ENCODE measurements around the gene CELF4. TPM values are rescaled to one million over a fixed set of nuclear protein-coding genes. Genes with fewer than 3 reads are reported as not detected.
A peak's percentile ranks its signal among the peaks of the same experiment; 100 is the strongest.

CELF4 gene
- not detected in 2 replicates for total RNA-seq (2014; rRNA removed; shearing (Covaris generic))

- DNase-seq (ENCODE audit: low spot score) = no peak
Observed at GRCh38 chr18:37565101-37565976, at the start of gene CELF4. Gene CELF4 (minus strand): TSS chr18:37565798.

- no peak for DNase-seq (ENCODE audit: low spot score)
Observed at GRCh38 chr18:37613253-37613565, 47.6 kb upstream of the CELF4 start.

GRCh38 chr18:37612524-37613252 lies 47.1 kb upstream of the CELF4 start:
- no peak for DNase-seq (ENCODE audit: low spot score)

- DNase-seq (ENCODE audit: low spot score) = no peak
Observed at GRCh38 chr18:37611614-37612279, 46.1 kb upstream of the CELF4 start.

GRCh38 chr18:37608876-37609275 lies 43.3 kb upstream of the CELF4 start:
- DNase-seq (ENCODE audit: low spot score) = no peak

DNA sequence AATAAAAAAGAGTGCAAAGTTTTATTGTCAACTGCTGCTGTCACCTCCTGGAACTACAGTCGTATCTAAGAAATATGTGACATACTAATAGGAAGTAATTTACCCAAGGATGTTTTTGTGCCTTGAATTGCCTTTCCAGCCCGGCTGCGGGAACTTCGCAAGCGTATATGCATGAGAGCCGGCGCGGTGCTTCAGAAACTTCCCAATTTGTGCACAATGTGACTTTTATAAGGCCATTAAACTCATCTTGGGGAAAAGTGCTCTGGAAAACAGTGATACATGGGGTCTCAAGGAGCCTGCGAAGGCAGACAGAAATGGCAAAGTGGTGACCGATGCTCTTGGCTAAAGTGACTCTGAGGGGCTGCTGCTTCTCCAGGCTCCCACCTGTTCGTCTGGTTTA lies 41.7 kb upstream of the CELF4 start:
- DNase-seq (ENCODE audit: low spot score) = no peak

DNA sequence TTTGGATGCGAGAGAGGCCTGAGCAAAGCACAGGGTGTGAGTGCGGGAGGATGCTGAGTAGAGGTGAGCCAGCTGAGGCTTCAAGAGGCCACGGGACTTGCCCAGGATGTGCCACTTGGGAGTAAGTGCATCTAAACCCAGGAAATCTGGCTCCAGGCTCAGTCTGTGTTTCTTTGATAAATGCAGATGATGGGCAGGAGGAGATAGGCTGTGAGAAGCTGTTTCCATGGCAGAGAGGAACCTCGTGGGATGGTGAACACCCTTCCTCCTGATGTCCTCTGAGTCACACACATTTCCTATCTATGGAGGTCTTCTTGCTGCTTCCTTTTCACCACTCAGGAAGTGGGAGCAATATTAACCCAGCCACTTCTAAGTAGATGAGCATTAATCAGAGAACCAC lies 38.4 kb upstream of the CELF4 start:
- no peak for DNase-seq (ENCODE audit: low spot score)

GRCh38 chr18:37598966-37599896 lies 33.6 kb upstream of the CELF4 start:
- DNase-seq (ENCODE audit: low spot score) = no peak

GRCh38 chr18:37598396-37598795 lies 32.8 kb upstream of the CELF4 start:
- DNase-seq (ENCODE audit: low spot score) = no peak

GRCh38 chr18:37590346-37590745 lies 24.7 kb upstream of the CELF4 start:
- DNase-seq (ENCODE audit: low spot score) = no peak

DNA sequence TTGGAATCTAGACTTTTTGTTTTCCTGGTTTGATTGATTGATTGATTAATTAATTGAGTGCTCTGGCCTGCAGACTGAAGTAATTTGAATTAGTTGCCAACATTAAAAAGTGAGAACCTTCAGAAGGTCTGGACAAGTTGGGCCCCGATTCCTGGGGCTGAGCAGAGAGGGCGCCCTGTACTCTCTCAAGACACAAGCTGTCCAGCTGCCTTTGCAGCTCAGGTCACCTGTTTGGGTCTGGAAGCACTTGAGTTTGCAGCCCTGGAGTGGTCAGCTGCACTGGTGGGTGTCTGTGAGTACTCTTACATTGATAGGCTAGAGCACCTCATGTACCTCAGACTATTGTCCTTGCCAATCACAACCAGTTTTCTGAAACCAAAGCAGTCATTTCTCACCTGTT lies 22.7 kb upstream of the CELF4 start:
- no peak for DNase-seq (ENCODE audit: low spot score)

- no peak for DNase-seq (ENCODE audit: low spot score)
Observed at GRCh38 chr18:37586656-37587225, 21.1 kb upstream of the CELF4 start.

DNA sequence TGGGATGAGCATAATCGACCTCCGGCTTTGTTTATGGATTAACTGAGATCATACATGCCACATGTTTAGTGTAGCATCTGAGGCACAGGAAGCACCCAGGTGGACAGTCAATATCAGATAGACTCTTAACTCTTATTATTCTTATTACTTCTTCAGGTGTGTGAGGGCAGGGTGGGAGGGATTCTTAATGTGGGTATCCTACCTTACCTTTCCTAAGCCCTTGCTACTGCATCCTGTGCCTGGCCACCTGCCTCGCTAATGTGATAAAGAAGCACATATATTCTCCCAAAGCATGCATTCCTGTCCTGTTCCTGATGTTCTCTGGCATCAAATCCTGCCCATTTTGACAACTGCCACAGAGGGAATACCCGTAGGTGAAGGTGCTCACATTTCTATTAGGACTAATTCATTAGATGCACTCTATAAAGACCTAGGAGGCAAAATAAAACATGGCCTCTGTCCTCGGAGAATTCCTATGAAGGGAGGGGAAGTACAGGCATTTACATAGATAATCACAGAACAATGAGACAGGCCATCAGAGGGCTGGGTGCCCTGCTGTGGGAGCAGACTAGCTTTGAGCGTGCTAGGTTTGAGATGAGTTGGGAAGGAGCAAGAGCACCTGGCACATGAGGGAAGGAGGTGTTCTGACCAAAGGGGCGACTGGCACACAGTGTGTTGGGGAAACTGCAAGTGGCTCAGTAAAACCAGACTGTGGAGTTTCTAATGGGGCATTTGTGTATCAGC lies 19.5 kb upstream of the CELF4 start:
- DNase-seq (ENCODE audit: low spot score) = no peak

GRCh38 chr18:37584217-37584616 lies 18.6 kb upstream of the CELF4 start:
- DNase-seq (ENCODE audit: low spot score) = no peak

- no peak for DNase-seq (ENCODE audit: low spot score)
Observed at GRCh38 chr18:37582261-37582660, 16.7 kb upstream of the CELF4 start.

DNA sequence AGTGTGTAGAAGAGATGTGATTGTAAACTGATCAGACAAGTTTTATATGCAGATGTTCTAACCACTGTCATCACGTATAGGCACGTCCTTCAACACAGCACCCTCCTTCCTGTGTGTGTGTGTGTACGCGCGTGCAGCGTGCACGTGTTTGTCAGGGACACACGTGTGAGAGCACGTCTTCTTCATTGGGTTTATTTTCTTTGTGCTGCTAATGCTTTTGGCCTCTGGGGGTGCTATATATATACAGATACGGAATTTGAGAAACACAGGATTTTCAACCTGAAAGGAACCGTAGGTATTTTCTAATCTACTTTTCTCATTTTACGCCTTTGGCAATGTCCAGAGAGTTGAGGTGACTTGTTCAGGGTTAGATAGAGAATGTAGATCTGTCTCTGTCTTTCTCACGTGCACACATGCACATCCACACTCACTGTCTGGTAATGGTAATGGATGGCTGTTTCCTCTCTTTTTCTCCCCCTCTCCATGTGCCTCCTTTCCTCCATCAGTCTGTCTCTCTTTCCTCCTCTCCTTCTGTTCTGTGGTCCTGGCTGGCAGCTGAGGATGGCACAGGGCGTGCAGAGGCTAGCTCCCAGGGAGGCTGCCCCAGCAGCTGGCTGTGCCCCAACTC lies 13.4 kb upstream of the CELF4 start:
- DNase-seq (ENCODE audit: low spot score) = peak; percentile 61

DNA sequence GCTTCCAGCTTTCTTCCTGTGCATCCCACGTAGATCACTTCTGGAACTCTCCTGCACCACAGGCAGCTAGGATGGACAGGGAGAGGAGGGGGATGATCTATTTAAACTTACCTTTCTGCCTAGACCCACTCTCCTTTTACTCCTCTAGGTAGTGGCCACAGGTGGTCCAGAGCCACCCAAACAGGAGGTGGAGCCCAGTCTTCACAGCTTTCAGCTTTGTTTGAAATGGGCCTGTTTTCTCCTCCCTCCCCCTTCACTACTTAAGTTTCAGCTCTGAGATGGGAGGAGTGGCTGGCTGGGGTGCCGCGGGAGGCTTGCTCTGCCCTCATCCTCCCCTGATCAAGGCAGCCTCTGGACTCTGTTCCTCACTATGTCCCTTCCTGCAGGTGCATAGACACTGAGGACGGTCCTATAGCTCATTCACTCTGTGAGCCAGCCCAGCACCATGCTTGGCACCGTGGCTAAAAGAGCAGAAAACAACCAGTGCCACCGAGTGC lies 12.6 kb upstream of the CELF4 start:
- no peak for DNase-seq (ENCODE audit: low spot score)

- DNase-seq (ENCODE audit: low spot score) = no peak
Observed at GRCh38 chr18:37577051-37577611, 11.5 kb upstream of the CELF4 start.

- no peak for DNase-seq (ENCODE audit: low spot score)
Observed at GRCh38 chr18:37575646-37576045, 10.0 kb upstream of the CELF4 start.

Measured in H4 (cell line).